Ammon's horn (tissue), 1 donor: Measurements from ENCODE around the gene CDKAL1.
A peak's percentile ranks its signal among the peaks of the same experiment; 100 is the strongest.

ENCODE experiments used
- DNase-seq: peaks from one replicate; pipeline ENCODE4 v3.0.0-alpha.2; 2016; ENCODE audit warnings: low spot score

The CDKAL1 gene

GRCh38 chr6:20840675-20841074 lies 306.4 kb downstream of the CDKAL1 start:
- DNase-seq = no peak

DNA sequence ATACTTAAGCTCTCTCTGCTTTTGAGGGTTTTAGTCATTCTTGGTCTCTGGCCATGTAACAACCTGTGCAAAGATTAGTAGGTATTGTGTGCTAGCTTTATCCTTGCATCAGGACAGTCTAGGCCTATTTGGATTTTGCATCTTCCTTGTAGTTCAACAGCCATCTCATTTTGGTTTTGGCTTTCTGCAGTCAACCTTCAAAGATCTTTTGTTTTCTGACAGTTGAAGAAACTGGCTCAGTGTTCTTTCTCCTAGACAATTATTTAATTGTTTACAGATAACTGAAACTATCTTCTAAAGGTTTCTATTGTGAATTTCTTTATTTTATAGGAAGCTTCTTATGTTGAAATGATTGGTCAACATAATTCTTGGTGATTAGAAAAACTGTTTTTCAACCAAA lies 307.5 kb downstream of the CDKAL1 start:
- peak; percentile 35 for DNase-seq

DNA sequence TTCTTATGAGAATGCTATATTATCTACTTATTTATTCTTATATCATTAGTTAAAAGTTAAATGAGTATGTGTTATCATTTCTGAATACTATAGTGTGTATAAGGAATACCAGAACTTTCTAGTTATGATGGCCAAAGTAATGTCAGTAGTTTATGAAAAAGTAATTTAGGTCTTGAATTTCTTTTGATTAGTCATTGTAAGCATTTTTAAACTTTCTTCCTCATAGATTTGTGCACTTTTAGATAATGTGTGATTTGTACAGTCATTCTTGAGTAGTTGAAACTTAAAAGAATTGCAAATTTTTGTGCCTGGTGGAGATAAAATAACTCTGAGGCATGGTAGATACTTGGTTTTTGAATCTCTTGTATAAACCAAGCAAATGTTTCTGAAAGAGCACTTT lies 311.3 kb downstream of the CDKAL1 start:
- no peak for DNase-seq

GRCh38 chr6:20846602-20847028 lies 312.4 kb downstream of the CDKAL1 start:
- no peak for DNase-seq

DNA sequence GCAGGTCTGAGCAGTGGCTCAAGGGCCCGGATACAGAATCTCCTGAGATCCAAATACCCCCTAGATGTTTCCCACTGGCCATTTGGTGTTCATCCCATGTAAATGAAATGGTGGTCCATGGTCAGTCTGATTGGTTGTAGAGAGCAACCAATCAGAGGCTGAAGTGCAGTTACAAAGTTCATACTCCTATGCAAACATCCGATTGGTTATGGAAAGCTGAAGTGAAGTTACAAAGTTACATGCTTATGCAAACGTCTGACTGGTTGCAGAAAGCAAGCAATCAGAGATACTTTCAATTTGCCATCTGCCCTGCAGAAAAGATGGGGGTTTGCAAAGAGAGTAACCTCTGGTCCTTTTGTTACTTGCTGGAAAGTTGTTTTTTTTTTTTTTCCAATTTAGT lies 313.6 kb downstream of the CDKAL1 start:
- no peak for DNase-seq

DNA sequence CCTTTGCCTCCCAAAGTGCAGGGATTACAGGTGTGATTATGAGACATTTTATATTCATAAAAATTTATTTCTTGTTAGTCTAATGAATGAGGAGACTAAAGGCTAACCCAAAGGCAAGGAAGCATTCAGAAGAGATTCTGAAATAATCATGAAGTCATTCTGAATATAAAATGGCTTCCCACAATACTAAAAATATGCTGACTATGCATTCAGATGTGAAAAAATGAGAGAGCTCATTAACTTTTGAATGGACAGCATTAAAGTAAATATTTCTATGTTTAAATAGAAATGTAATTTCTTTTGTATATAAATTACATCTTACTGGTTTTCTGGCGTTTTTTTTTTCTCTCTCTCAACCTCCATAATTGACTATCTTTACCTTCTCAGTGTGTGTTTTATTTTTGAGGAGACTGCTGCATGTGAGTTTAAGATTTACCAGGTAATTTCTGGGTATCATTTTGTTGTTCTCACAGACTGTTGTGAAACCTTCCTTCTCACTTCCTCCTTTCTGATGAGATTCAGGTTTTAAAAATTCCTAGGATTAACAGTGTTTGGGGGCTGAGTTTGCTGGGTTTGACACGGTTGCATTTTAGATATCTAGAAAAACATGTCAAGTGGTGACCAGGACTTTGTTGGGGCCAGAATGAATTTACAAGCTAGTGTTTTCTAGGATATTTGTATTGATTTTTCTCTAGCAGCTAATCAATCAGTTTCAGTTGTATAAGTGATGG lies 316.6 kb downstream of the CDKAL1 start:
- DNase-seq = no peak

DNA sequence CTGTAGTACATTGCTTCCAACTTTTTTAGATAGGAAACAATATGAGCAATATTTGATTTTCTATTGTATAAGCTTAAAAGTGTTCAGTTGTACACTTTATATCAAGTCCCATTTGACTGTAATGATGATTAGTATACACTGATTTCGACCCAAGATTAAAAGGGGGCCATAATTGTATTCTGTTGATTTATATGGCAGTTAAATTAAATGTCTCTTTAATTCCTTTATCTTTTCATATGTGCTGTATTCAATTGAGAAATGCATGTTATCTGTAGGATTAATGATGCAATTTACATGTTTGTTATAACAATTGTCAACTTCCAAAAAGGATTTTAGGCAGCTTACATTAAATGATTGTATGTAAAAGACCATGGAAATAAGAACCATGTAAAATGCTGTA lies 317.5 kb downstream of the CDKAL1 start:
- no peak for DNase-seq

GRCh38 chr6:20853828-20854227 lies 319.6 kb downstream of the CDKAL1 start:
- DNase-seq = no peak

DNA sequence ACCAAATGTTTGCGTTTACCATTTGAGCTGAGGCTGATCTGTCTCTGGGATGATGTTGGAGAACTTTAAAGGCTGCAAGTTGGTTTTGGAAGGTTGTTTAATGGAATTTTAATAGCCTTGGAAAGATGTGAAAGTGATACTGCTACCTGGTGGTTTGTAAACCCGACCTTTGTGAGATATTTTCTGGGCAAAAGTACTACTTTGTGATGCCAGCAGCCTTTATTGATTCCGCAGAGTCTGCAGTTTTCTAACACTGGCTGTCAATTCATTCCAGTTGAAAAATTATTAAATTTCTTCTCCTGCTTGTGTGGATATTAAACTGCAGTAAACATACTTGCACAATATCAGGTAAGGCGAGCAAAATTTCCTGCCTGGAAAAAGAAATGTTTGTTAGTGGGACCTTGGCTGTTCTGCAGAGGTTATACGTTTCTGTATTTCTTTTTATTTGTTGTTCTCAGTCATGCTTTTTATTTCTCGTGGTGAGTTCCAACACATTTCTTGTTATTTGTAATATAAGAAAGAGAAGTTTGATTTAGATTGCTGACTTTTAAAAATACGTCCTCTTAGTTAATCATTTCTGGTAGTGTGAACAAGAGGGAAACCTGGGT lies 322.5 kb downstream of the CDKAL1 start:
- no peak for DNase-seq

DNA sequence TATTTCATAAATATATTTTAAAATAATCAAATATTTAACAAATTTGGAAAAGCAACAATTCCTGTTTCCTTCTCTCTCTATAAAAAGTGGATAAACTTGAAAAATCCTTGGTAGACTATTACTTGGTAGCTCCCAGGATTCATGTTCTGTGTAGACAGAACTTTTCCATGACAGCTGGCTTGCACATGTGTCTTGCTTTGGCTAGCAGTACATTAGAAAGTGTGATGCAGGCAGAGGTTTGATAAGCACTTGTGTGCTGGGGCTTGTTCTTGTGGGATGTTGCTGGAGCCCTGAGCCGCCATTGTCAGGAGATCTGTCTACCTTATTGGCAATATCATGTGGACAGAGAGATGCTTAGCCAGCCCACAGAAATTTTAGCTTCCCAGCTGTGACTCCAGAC lies 327.2 kb downstream of the CDKAL1 start:
- DNase-seq = no peak

DNA sequence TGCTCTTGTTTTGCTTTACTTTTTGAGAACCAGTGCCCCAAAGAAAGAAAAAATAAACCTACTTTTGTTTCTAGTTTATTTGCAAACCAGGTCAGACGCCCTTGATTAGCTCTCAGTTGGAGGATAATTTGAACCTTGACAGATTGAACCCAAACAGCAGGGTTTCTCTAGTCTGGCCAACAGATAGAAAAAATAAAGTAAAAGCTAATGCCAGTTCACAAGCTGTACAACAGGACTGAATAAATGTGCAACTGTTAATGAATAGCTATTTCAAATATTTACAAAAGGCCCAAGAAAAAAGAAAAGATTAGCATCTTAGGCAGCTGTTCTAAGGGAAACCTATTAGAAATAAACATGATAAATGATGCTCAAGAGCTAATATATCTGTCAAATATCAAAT lies 331.8 kb downstream of the CDKAL1 start:
- DNase-seq = no peak

GRCh38 chr6:20866935-20867703 lies 332.9 kb downstream of the CDKAL1 start:
- no peak for DNase-seq

DNA sequence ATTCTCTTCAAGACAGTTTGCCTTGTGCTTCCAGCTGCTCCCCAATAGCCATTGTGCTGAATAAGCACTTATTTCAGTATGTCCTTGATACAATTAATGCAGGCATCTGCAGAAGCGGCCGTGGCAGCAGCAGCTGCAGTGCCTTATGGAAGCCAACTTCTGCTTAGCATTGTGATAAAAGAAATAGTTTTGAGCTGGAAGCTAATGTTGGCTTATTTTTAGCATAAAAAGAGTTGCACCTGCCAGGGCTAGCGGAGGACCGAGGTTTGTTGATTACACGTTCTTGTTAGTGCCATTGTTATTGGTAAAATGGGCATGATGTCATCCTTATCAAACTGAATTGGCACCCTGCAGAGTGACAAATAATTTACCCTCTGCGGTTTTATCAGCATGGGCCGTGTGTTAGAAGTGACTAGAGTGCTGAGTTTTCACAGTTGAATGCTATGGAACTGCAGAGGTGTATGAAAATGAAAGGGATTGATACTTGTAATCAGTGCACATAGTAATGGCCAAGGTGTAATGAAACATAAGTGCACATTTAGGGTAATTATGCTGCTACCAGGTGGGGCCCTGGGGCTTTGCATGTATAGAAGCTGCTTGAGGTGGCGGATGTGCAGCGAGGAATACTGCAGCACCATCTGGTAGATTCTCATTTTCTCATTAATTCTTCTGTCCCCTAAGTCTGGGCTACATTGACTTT lies 334.3 kb downstream of the CDKAL1 start:
- DNase-seq = peak; percentile 8

DNA sequence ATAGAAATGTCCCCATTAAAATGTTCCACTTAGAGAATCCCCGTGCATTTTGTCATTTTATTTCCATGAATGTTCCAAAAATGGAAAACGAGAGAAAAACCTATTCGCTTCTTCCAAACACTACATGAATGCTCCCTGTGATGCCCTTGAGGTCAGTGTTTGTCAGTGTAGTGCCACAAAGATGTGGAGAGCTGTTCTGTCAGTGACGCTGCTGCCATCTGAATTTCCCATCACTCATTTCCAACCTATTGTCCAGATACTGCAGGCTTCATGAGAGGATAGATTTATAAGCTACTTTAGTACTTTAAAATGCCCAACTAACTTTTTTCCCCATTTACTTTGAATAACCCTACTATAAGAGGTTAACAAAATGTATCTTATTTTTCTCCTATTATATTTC lies 335.8 kb downstream of the CDKAL1 start:
- DNase-seq = no peak

- no peak for DNase-seq
These were observed 336.2 kb downstream of the CDKAL1 start for GRCh38 chr6:20870493-20870892.

DNA sequence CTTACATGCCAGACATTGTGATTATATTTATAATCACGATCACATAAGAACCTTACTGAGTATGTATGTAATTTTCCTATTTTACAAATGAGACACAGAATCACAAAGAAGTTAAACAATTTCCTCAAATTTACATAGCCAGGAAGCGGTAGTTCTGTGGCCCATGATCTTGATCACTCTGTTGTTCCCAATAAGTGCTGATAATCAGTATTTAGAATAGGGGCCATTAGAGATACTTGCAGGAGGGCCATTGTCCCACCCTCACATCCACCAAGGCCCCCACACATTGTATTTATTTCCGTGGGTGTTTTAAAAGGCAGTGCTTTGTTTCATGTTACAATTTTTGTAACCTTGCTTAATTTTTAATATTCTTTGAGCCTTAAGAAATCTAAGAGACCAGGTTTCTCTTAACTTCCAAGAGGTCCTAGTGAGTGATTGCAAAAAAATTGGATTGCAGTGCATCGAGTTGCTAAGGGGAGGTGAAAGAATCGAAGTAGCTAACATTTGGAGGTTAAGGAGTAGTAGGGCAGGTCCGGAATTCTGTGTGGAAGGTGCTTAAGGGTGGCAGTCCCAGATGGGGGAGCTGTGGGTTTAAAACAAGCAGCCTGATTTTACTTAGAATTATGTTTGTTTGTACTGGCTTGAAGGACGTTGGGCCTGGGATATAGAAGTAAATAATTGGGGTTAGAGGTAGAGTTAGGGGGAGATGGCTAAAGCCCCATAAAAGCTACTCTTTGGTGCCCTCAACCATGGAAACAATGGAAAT lies 339.4 kb downstream of the CDKAL1 start:
- no peak for DNase-seq

GRCh38 chr6:20875369-20875963 lies 341.2 kb downstream of the CDKAL1 start:
- DNase-seq = no peak

DNA sequence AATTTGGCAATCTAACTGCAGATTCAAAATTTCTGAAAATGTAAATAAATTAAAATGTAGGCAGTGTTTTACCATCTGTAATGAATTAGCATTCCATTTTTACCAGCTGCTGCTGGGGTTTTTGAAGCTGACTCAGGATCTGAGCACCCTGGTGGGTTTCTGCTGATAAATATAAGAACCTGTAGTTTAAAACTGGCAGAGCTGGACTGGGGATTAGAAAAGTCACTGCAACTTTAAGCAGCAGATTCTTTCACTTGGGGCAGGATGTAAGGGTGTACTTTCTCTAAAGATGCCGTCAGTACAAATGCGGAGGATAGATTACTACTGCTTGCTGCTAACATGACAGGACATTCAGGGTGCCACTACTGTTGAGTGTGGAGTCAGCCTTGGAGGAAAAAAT lies 341.8 kb downstream of the CDKAL1 start:
- no peak for DNase-seq

DNA sequence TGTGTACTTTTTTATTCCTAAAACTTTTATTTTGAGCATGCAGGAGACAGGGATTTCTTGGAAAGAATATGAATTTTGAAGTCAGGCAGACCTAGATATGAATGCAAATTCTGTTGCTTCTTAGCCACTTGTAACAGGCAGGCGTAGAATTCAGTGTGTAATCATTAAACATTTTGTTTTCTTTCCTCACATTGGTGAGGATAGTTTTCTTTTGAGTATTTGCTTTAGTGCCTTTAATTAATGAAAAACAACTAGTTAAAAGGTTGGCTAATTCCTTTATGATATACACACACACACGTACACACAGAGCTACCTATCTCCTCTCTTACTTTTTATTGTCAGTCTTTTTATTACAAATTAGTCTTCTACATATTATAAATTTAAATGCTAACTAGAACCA lies 342.3 kb downstream of the CDKAL1 start:
- DNase-seq = no peak

- DNase-seq = no peak
These were observed 343.0 kb downstream of the CDKAL1 start for GRCh38 chr6:20877008-20877937.
